Panc1 (cell line): Measurements from ENCODE around the gene TNS4. TPM values are rescaled to one million over a fixed set of nuclear protein-coding genes. Genes with fewer than 3 reads are reported as not detected.

Experiments used
- ATAC-seq: fragments of 200-7000 bp; cut with Tn5 transposase; 2 replicates; pipeline ENCODE4 v1.9.1; 2020; ENCODE audit warnings: mild to moderate bottlenecking, moderate library complexity
- BruUV-seq: library from RNA; stranded (reverse); fragments of 400-500 nt; replicated peaks from 2 replicates; lab custom pipeline; 2021; lab: Mats Ljungman, UMichigan
- CTCF ChIA-PET: fragments of 300-600 bp; sonication (Branson Sonifier 250); formaldehyde crosslinking; loops from one replicate; lab custom pipeline; 2022; ENCODE audit warnings: antibody characterized with exemption; lab: Charles Lee
- POLR2A ChIA-PET: fragments of 300-600 bp; sonication (Branson Sonifier 250); formaldehyde crosslinking; loops from one replicate; lab custom pipeline; 2022; ENCODE audit warnings: antibody characterized with exemption; lab: Charles Lee
- DNase-seq: peaks from one replicate; pipeline ENCODE4 v3.0.0-alpha.2; 2010; ENCODE audit warnings: low read depth, low spot score
- H3K27ac ChIP-seq: 2 replicates; pipeline ENCODE4 v1.5.1; 2011; ENCODE audit warnings: mild to moderate bottlenecking, low read length, inconsistent platforms
- H3K27me3 ChIP-seq: fragments of 200-500 bp; sonication (Bioruptor generic); 2 replicates; pipeline ENCODE4 v1.6.0; 2014; ENCODE audit warnings: low read length, inconsistent platforms; ENCODE audit not compliant: control insufficient read depth, insufficient read depth
- H3K36me3 ChIP-seq: fragments of 200-500 bp; sonication (Bioruptor generic); 2 replicates; pipeline ENCODE4 v1.5.1; 2014; ENCODE audit warnings: inconsistent platforms, mild to moderate bottlenecking, low read length, moderate library complexity; ENCODE audit not compliant: control insufficient read depth, insufficient read depth
- H3K4me1 ChIP-seq: 2 replicates; pipeline ENCODE4 v1.5.1; 2011; ENCODE audit warnings: inconsistent platforms, mild to moderate bottlenecking, low read length, moderate library complexity; ENCODE audit not compliant: control insufficient read depth, insufficient read depth
- H3K4me3 ChIP-seq, 2 experiments: 2 replicates each; pipeline ENCODE4 v1.5.1; 2011 to 2012; ENCODE audit warnings: low read depth in 2 of 2, low read length in 2 of 2, mild to moderate bottlenecking in 2 of 2, inconsistent platforms in 1 of 2, moderate library complexity in 1 of 2
- H3K9me3 ChIP-seq: fragments of 200-500 bp; sonication (Bioruptor generic); 2 replicates; pipeline ENCODE4 v1.5.1; 2014; ENCODE audit warnings: low read depth, mild to moderate bottlenecking, inconsistent platforms, low read length, moderate library complexity; ENCODE audit not compliant: control insufficient read depth, insufficient read depth
- POLR2AphosphoS5 ChIP-seq: IDR thresholded peaks from 2 replicates; pipeline ENCODE4 v1.6.1; 2012; ENCODE audit warnings: mild to moderate bottlenecking, low read depth, low read length, moderate library complexity
- SIN3A ChIP-seq: IDR thresholded peaks from 2 replicates; pipeline ENCODE4 v1.6.1; 2012; ENCODE audit warnings: low read depth, mild to moderate bottlenecking, low read length, moderate library complexity, borderline replicate concordance; ENCODE audit not compliant: insufficient read depth
- TCF7L2 ChIP-seq: IDR thresholded peaks from 2 replicates; pipeline ENCODE4 v1.6.1; 2011; ENCODE audit warnings: mild to moderate bottlenecking, low read depth, low read length, inconsistent platforms
- in situ Hi-C: cut with HindIII; loops from 2 replicates; pipeline ENCODE4 v1.10.0; 2016; ENCODE audit warnings: low sequenced_read_pairs, low pct_unique_long_range_greater_than_20kb
- intact Hi-C: fragments of 100-400 bp; cut with micrococcal nuclease; formaldehyde crosslinking; loops from one replicate; pipeline ENCODE4 v1.10.0; 2022; ENCODE audit not compliant: unreplicated experiment
- total RNA-seq: library from RNA; stranded (reverse); gene quantifications from one replicate; pipeline ENCODE4 v1.2.1, GENCODE V29; 2021; ENCODE audit not compliant: unreplicated experiment
- TF ChIP-seq, protein P1 (sequence below), 2 experiments: IDR thresholded peaks; 2 replicates each; pipeline ENCODE4 v1.6.1; 2011 to 2012; ENCODE audit warnings: low read depth in 2 of 2, control low read depth in 1 of 2, low read length in 1 of 2, mild to moderate bottlenecking in 1 of 2, moderate library complexity in 1 of 2; ENCODE audit not compliant: insufficient read depth in 1 of 2
- TF ChIP-seq, protein P2 (sequence below): fragments of 450-650 bp; IDR thresholded peaks from 2 replicates; pipeline ENCODE4 v1.5.1; 2017; ENCODE audit warnings: mild to moderate bottlenecking

The TNS4 gene
- total RNA-seq, 1 experiment from 2014 or later: not detected

DNA sequence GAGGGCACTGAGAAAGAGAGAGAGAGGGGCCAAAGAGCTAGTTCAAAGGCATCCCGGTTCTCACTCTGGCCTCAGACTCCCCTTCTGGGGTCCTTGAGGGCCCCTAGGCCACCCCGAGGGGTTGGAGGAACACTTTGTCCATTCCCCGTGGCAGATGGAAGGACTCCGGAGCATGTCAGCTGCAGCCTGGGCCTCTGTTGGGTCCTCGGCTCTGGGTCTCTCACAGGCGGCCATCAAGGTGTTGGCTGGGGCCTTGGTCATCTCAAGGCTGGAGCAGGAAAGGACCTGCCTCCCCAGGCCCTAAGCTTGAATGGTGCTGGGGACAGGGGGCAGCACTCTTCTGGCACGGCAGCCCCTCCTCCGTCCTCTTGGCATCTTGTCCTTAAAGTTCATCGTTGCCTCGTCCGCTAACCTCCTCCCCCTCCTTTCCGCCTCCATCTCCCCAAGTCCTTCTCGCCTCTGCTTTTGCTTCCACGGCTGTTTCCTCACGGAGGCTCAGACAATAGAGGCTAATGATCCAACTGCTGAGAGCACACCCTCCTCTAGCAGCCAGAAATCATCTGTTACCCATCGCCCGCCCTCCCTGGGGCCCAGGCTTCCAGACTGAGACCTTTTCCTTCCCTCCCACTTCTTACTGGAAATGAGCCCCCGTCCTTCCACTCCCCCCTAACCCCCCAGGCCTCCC is 40.6 kb upstream of the TNS4 start:
- Histone ChIP-seq H3K4me1 (no peaks in the 10 kb centered on the region), H3K4me3 (no peak overlapping the region), H3K9me3 (no peaks in the 10 kb centered on the region), H3K27me3 (no peaks in the 10 kb centered on the region), H3K36me3 (no peaks in the 10 kb centered on the region), H3K27ac (no peak overlapping the region)
- ATAC-seq: no peak
- DNase-seq: no peak
- intact Hi-C loops: no loop called here
- ChIA-PET CTCF (interaction anchor here (0.5 to 0.6 kb wide), 2 partner anchors 9 to 1064 kb away, joined by 3 to 5 read pairs; no protein-coding TSS in a partner anchor), POLR2A (interaction anchor here (0.6 kb wide), 1 partner anchor 13 kb away, joined by 4 read pairs; no protein-coding TSS in a partner anchor)
- in situ Hi-C loops: no loop called here
- TF ChIP-seq SIN3A (no peak), TCF7L2 (no peak), POLR2AphosphoS5 (no peak)
- TF ChIP-seq, protein P1, sequence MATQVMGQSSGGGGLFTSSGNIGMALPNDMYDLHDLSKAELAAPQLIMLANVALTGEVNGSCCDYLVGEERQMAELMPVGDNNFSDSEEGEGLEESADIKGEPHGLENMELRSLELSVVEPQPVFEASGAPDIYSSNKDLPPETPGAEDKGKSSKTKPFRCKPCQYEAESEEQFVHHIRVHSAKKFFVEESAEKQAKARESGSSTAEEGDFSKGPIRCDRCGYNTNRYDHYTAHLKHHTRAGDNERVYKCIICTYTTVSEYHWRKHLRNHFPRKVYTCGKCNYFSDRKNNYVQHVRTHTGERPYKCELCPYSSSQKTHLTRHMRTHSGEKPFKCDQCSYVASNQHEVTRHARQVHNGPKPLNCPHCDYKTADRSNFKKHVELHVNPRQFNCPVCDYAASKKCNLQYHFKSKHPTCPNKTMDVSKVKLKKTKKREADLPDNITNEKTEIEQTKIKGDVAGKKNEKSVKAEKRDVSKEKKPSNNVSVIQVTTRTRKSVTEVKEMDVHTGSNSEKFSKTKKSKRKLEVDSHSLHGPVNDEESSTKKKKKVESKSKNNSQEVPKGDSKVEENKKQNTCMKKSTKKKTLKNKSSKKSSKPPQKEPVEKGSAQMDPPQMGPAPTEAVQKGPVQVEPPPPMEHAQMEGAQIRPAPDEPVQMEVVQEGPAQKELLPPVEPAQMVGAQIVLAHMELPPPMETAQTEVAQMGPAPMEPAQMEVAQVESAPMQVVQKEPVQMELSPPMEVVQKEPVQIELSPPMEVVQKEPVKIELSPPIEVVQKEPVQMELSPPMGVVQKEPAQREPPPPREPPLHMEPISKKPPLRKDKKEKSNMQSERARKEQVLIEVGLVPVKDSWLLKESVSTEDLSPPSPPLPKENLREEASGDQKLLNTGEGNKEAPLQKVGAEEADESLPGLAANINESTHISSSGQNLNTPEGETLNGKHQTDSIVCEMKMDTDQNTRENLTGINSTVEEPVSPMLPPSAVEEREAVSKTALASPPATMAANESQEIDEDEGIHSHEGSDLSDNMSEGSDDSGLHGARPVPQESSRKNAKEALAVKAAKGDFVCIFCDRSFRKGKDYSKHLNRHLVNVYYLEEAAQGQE (IDR thresholded peaks at IDR 0.05; ENCODE audit: insufficient read depth in 1 of 2, low read depth in 2 of 2, low read length in 1 of 2): no peak
- TF ChIP-seq, protein P2, sequence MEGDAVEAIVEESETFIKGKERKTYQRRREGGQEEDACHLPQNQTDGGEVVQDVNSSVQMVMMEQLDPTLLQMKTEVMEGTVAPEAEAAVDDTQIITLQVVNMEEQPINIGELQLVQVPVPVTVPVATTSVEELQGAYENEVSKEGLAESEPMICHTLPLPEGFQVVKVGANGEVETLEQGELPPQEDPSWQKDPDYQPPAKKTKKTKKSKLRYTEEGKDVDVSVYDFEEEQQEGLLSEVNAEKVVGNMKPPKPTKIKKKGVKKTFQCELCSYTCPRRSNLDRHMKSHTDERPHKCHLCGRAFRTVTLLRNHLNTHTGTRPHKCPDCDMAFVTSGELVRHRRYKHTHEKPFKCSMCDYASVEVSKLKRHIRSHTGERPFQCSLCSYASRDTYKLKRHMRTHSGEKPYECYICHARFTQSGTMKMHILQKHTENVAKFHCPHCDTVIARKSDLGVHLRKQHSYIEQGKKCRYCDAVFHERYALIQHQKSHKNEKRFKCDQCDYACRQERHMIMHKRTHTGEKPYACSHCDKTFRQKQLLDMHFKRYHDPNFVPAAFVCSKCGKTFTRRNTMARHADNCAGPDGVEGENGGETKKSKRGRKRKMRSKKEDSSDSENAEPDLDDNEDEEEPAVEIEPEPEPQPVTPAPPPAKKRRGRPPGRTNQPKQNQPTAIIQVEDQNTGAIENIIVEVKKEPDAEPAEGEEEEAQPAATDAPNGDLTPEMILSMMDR: no peak
- BruUV-seq: no TSS peak

DNA sequence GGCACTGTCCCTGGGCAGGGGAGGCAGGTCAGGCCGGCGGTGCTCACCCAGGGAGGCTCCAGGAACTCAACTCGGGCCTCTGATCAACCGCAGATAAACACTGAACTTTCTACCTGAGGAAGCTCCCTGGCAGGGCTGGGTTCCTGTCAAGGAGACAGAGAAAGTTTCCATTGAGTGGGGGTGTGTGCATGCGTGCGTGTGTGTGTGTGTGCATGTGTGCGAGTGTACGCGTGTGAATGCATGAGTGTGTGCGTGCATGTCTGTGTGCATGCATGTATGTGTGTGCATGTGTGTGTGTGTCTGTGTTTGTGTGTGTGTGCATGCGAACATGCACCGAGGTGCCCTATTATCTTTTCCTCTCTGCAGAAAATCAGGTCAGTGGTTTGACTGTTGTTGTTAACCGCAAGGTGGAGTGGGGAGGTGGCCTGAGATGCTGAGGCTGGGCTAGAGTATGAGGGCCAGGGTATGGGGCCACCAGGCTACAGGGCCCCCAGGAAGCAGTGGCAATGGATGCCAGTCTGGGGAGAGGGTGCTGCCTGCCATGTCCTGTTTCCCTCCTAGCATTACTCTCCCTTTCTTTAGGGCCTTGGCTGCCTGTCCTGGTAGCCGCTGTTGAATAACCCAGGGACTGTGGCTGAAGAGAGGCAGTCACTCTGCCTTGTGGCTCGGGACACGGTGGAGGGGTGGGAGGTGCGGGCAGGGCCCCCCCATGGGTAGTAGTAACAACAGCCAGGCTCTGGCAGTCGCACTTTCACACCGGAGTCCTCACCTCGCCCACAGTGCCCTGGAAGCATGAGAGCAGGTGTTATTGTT is 39.8 kb upstream of the TNS4 start:
- no peaks in the 10 kb centered on the region for H3K9me3 ChIP-seq
- no peak overlapping the region for H3K27ac ChIP-seq
- no peak overlapping the region for H3K4me3 ChIP-seq
- H3K36me3 ChIP-seq: no peaks in the 10 kb centered on the region
- H3K4me1 ChIP-seq: no peaks in the 10 kb centered on the region
- DNase-seq (no peak), ATAC-seq (no peak)
- no peaks in the 10 kb centered on the region for H3K27me3 ChIP-seq
- CTCF ChIA-PET: interaction anchor here (0.6 kb wide), 1 partner anchor 8 kb away, joined by 3 read pairs; no protein-coding TSS in a partner anchor
- BruUV-seq: no TSS peak
- TF ChIP-seq, protein P1 (IDR thresholded peaks at IDR 0.05; ENCODE audit: insufficient read depth in 1 of 2, low read depth in 2 of 2, low read length in 1 of 2): no peak
- no peak for TF ChIP-seq POLR2AphosphoS5
- TF ChIP-seq, protein P2: no peak
- no peak for TF ChIP-seq SIN3A
- TF ChIP-seq TCF7L2: no peak
- intact Hi-C loops (no loop called here), in situ Hi-C loops (no loop called here)
- POLR2A ChIA-PET: interaction anchor here (0.6 kb wide), 1 partner anchor 193 kb away, joined by 5 read pairs; no protein-coding TSS in a partner anchor
